GM12872 (cell line): ENCODE measurements around the gene NCOR1.

Experiments
- CTCF ChIP-seq: IDR thresholded peaks from 3 replicates; pipeline ENCODE4 v1.5.1; 2011; ENCODE audit warnings: low read depth, mild to moderate bottlenecking, low read length, moderate library complexity; ENCODE audit not compliant: insufficient read depth

The NCOR1 gene

GRCh38 chr17:16036261-16036660 is 179.1 kb downstream of the NCOR1 start:
- TF ChIP-seq CTCF: no peak

GRCh38 chr17:16033729-16034349 is 181.5 kb downstream of the NCOR1 start:
- TF ChIP-seq CTCF: no peak

- TF ChIP-seq CTCF: no peak
Measured at GRCh38 chr17:16027708-16028584, 187.4 kb downstream of the NCOR1 start.

- TF ChIP-seq CTCF: no peak
Measured at GRCh38 chr17:16026895-16027294, 188.4 kb downstream of the NCOR1 start.

- no peak for TF ChIP-seq CTCF
Measured at GRCh38 chr17:16025202-16025601, 190.1 kb downstream of the NCOR1 start.

GRCh38 chr17:16023881-16024280 is 191.5 kb downstream of the NCOR1 start:
- no peak for TF ChIP-seq CTCF

GRCh38 chr17:16019347-16019746 is 196.0 kb downstream of the NCOR1 start:
- TF ChIP-seq CTCF: no peak
